Rectal smooth muscle tissue (tissue), 1 donor: ENCODE data around the gene OR1F1.

Experiments
- H3K27ac ChIP-seq: one replicate; pipeline ENCODE4 v1.7.0; 2013; ENCODE audit warnings: low read depth, low read length, inconsistent platforms
- H3K27me3 ChIP-seq: one replicate; pipeline ENCODE4 v1.7.0; 2013; ENCODE audit warnings: low read length; ENCODE audit not compliant: control insufficient read depth, insufficient read depth
- H3K36me3 ChIP-seq: one replicate; pipeline ENCODE4 v1.7.0; 2013; ENCODE audit warnings: low read length; ENCODE audit not compliant: control insufficient read depth, insufficient read depth
- H3K4me1 ChIP-seq: one replicate; pipeline ENCODE4 v1.7.0; 2013; ENCODE audit warnings: low read length; ENCODE audit not compliant: control insufficient read depth, insufficient read depth
- H3K4me3 ChIP-seq: one replicate; pipeline ENCODE4 v1.7.0; 2013; ENCODE audit warnings: low read length
- H3K9ac ChIP-seq: one replicate; pipeline ENCODE4 v1.7.0; 2013; ENCODE audit warnings: low read length

The OR1F1 gene

DNA sequence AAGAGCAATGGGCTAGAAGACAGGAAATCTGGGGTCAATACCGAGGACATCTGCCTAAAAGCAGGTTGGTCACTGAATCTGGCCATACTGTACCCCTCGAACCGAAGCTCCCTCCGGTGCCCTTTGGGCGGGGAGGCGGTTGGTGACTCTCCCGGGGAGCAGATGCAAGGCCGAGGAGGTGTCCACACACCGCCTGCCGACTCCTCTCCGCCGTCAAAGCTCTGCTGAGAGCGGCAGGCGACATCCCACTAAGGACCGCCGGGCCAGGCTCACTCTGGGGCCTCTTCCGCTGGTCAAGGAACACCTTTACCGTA, 46.5 kb downstream of the OR1F1 start:
- Histone ChIP-seq H3K27ac (peak overlapping the region; percentile 99), H3K4me1 (no peaks in the 10 kb centered on the region), H3K36me3 (peaks cover 24% of the 10 kb centered on the region), H3K4me3 (peak overlapping the region; percentile 92), H3K27me3 (no peaks in the 10 kb centered on the region), H3K9ac (peak overlapping the region; percentile 81)

DNA sequence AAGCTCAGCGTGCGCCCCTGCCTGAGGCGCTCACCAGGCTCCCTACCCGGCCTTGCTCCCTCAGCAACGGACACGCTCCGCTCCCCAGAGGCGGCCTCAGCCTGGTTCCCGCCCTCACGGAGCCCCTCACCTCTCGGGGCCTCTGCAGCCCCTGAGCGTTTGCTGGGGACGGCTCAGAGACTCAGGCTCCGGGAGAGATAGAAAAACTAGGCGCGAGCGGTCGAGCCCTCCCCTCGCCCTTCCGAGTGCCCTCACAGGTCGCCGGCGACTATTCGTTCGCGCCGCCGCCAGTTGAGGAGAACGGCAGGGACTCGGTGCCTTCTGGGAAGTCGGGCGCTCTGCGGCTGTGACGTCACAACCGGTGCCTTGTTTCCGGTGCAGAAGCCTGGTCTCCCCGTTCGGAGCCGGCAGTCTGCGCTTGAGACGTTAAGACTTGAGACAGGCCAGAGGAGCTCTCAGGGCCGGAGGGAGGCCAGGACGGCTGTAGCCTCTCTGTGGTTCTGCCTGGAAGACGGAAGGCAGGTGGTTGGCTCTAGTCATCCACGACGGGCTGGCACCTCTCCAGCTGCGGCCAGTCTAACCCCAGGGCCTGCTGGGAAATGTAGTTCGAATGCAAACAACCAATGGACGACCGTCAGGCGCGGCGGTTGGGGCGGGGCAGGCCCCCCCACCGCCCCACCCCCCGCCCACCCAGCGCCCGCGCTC, 47.0 kb downstream of the OR1F1 start, which contains the start of gene ZNF200:
Gene ZNF200 (minus strand): TSS at position 302 of the 705 bp plus-strand sequence. CDS start 1,403 bp downstream, outside the sequence.
- Histone ChIP-seq H3K4me3 (peak within 1 kb of the TSS; percentile 92), H3K36me3 (peaks cover 20% of the 10 kb centered on the region), H3K4me1 (no peaks in the 10 kb centered on the region), H3K27ac (peak within 1 kb of the TSS; percentile 99), H3K27me3 (no peaks in the 10 kb centered on the region), H3K9ac (peak within 1 kb of the TSS; percentile 99)

DNA sequence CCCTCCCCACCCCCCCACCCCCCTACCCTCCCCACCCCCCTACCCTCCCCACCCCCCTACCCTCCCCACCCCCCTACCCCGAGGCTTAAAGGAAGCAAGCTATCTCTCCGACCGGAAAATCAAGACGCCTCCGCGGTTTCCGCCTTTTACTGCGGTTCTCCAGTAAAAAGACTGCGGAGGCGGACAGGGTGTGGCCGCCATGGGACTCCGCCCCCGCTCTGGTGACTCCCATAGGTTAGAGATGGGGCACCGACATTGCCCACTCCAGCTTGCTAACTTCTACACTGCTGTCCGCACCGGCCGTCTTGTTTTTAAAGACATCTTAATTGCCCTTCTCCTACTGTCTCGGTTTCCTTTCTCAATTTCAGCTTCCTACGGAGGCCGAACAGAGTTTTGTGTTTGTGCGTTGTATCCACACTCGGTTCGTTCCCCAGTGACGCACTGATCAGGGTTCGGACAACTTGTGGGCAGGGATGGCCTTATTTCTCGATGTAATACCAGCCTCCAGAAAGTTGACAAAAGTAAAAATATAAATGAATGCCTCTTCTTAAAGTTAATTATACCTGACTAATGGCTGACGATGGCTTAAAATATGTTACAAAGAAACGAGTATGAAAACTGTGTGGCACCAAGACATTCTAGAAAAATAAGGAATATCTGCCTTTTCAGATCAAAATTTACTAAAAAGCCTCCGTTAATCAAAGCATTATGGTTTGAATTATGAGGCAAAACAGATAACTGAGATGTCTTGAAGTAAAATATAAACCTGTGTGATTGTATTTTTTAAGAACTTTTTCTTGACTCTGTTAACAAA, 48.1 kb downstream of the OR1F1 start:
- no peak overlapping the region for H3K27ac ChIP-seq
- no peak overlapping the region for H3K4me3 ChIP-seq
- no peaks in the 10 kb centered on the region for H3K27me3 ChIP-seq

DNA sequence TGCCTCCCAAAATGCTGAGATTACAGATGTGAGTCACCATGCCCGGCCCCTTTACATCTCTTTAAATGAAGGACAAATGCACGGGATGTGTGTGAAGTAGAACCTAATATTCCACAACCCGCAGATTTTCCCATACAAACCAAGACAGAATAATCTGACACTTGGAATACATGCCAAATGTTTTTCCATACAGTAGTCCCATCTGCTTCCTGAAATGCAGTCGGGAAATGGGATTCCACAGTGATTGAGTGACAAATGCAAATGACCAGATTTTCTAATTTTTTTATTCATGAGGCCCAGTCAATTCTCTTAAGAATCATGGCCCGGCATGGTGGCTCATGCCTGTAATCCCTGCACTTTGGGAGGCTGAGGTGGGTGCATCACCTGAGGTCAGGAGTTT, 53.8 kb downstream of the OR1F1 start:
- H3K4me3 ChIP-seq = no peak overlapping the region
- no peaks in the 10 kb centered on the region for H3K36me3 ChIP-seq
- no peaks in the 10 kb centered on the region for H3K4me1 ChIP-seq
- no peaks in the 10 kb centered on the region for H3K27me3 ChIP-seq
- no peak overlapping the region for H3K27ac ChIP-seq
- no peak overlapping the region for H3K9ac ChIP-seq

More for the DNA sequence above, 48.1 kb downstream of the OR1F1 start:
- Histone ChIP-seq H3K9ac (no peak overlapping the region), H3K4me1 (no peaks in the 10 kb centered on the region), H3K36me3 (peaks cover 14% of the 10 kb centered on the region)

DNA sequence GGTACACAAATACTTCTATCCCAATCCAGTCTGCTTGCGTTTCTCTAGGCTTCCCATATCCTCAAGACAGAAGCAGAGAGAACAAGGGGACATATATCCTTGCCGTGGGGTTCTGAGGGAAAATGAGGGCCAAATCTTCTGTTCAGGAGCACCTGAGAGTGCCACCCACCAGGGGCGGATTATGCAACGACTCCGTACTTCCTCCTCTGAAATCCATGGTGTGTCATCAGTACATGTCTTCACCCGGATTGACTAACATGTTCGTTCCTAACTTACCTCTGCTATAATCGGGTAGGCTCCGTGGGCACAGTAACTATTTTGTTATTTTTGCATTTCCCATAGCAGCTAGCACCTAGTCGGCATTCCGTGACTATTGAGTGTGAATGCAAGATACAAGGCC, 54.7 kb downstream of the OR1F1 start:
- Histone ChIP-seq H3K36me3 (no peaks in the 10 kb centered on the region), H3K27ac (no peak overlapping the region)

DNA sequence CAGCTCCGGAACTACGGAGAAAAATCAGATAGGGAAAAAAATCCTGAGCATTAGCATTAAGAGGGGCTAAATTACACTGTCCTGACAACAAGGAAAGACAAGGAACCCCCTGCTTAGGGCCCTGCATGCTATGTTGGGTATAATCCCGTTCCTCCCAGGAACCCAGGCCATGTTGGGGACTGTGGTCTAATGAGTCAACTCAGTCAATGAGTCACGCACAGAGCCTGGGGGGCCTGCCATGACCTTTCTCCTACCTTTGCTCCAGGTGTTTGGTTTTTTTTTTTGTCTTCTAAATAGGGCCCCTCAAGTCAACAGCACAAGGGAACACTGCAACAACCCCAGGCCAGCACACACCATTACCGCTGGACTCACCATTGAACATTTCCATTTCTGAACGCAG, 55.9 kb downstream of the OR1F1 start:
- Histone ChIP-seq H3K27ac (no peak overlapping the region), H3K36me3 (no peaks in the 10 kb centered on the region), H3K4me3 (no peak overlapping the region), H3K4me1 (no peaks in the 10 kb centered on the region), H3K27me3 (no peaks in the 10 kb centered on the region), H3K9ac (no peak overlapping the region)

More for the DNA sequence above, 54.7 kb downstream of the OR1F1 start:
- Histone ChIP-seq H3K4me1 (no peaks in the 10 kb centered on the region), H3K27me3 (no peaks in the 10 kb centered on the region), H3K9ac (no peak overlapping the region), H3K4me3 (no peak overlapping the region)

DNA sequence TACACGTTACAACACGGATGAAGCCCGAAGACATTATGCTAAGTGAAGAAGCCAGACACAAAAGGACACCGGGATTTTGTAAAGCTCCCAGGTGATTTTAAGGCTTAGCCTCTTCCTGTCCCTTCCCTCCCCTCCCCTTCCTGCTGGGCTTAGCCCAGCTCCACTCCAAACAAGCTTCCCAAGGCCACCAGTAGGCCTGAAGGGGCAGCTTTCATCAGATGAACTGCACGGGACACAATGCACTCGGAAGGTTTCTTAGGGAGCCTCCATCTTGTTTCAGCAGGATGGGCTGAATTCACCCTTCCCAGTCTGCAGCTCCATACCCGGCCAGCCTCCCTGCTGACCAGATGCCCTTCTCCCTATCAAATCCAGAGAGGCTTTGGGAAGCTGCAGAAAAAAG, 58.0 kb downstream of the OR1F1 start:
- H3K36me3 ChIP-seq = no peaks in the 10 kb centered on the region
- no peak overlapping the region for H3K27ac ChIP-seq
- H3K9ac ChIP-seq = no peak overlapping the region
- H3K27me3 ChIP-seq = no peaks in the 10 kb centered on the region
- H3K4me1 ChIP-seq = no peaks in the 10 kb centered on the region
- no peak overlapping the region for H3K4me3 ChIP-seq

DNA sequence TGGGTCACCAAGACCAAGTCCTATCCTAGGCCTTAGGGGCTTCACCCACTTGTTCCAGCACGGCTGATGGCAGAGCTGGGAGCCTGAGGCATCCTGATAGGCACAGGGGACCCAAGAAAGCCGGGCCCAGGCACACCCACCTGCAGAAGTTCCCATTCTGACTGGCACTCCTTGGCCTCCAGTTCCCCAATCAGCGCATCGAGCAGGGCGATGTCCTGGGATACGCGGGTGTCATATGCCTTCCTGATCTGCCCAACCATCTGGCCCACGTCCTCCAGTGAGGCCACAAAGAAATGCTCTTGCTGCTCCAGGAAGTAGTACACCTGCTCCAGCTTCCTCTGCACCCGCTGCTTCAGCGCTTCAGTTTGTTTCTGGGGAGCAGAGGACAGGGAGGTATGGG, 58.9 kb downstream of the OR1F1 start:
- no peaks in the 10 kb centered on the region for H3K27me3 ChIP-seq
- no peak overlapping the region for H3K9ac ChIP-seq
- H3K36me3 ChIP-seq = no peaks in the 10 kb centered on the region
- H3K4me1 ChIP-seq = no peaks in the 10 kb centered on the region
- H3K4me3 ChIP-seq = no peak overlapping the region
- no peak overlapping the region for H3K27ac ChIP-seq

DNA sequence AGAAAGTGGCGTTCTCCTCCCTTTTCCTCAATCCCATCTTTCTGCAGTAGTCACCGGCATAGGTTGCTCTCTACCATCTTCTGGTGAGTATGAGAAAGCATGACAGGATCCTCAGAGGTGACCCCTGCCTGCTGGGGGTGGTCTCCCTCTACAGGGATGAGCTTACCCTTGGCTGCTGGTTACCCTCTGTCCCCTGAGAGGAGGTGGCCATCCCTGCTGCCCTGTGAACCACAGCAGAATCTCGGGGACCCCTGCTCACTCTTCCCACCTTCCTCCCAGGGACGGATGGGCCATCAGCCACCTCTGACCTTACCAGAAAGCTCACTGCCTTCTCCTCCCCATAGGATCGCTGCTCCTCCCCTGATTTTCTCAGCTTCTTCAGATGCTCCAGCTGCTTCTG, 60.6 kb downstream of the OR1F1 start:
- H3K4me1 ChIP-seq = no peaks in the 10 kb centered on the region
- no peak overlapping the region for H3K4me3 ChIP-seq
- no peaks in the 10 kb centered on the region for H3K36me3 ChIP-seq
- no peak overlapping the region for H3K27ac ChIP-seq
- no peaks in the 10 kb centered on the region for H3K27me3 ChIP-seq
- no peak overlapping the region for H3K9ac ChIP-seq

DNA sequence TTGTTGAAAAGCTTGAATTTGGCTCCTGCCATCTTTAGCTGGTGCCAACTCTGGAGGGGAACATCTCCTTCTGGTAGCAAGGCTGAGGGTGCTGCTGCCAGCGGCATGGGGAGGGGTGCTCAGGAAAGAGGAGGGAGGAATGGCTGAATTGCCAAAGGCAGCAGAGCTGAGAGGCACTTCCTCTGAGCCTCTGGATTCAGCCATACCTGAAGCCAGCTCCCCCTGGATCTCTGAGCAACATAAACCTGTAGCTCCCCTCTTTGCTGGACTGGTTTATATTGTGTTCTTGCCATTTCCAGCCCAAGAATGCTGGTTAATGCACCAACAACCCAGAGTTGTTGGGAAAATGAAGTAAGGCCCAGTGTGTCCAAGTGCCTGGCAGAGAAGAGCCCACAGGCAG, 61.0 kb downstream of the OR1F1 start:
- H3K27ac ChIP-seq = no peak overlapping the region
- no peaks in the 10 kb centered on the region for H3K27me3 ChIP-seq

DNA sequence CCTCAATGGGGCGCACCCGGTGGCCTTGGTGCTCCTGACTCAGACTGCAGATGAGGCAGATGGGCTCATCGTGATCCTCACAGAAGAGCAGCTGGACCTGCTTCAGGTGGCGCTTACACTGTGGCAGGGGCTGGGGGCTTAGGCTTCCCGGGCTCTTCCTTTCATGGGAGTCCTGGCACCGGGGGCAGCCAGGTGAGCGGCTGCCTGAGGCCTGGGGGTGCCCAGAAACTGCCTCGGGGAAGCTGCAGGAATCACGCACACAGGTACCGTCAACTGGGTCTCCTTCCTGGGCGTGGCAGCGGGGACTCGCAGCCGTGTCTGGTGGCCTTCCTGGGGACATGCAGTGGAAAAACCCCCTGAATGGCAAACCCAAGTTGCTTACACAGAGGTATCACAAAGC, 61.4 kb downstream of the OR1F1 start:
- no peak overlapping the region for H3K9ac ChIP-seq
- H3K36me3 ChIP-seq = no peaks in the 10 kb centered on the region
- H3K4me3 ChIP-seq = no peak overlapping the region
- H3K27me3 ChIP-seq = no peaks in the 10 kb centered on the region
- no peaks in the 10 kb centered on the region for H3K4me1 ChIP-seq
- H3K27ac ChIP-seq = no peak overlapping the region

More for the DNA sequence above, 61.0 kb downstream of the OR1F1 start:
- Histone ChIP-seq H3K4me3 (no peak overlapping the region), H3K36me3 (no peaks in the 10 kb centered on the region), H3K4me1 (no peaks in the 10 kb centered on the region), H3K9ac (no peak overlapping the region)

DNA sequence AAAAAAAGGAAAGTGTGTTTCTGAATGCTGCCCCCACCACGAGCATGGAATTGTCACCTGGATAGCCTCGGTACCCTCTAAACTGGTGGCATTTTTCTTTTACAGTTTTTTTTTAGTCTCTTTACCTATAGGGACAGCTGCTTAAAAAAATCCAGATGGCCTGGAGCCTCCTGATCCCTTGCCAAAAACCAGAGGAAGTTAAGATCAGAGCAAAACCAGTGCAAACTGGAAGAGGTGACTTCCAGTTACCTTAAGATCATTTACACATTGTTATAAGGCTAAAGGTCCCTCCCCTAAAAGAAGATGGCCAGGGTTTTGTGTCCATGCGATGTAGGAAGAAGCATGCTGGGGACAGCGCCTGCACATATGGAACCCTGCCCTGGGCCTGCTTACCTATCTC, 65.0 kb downstream of the OR1F1 start:
- H3K27me3 ChIP-seq = no peaks in the 10 kb centered on the region
- no peaks in the 10 kb centered on the region for H3K36me3 ChIP-seq
- H3K9ac ChIP-seq = no peak overlapping the region
- no peak overlapping the region for H3K4me3 ChIP-seq
- H3K27ac ChIP-seq = no peak overlapping the region
- no peaks in the 10 kb centered on the region for H3K4me1 ChIP-seq

DNA sequence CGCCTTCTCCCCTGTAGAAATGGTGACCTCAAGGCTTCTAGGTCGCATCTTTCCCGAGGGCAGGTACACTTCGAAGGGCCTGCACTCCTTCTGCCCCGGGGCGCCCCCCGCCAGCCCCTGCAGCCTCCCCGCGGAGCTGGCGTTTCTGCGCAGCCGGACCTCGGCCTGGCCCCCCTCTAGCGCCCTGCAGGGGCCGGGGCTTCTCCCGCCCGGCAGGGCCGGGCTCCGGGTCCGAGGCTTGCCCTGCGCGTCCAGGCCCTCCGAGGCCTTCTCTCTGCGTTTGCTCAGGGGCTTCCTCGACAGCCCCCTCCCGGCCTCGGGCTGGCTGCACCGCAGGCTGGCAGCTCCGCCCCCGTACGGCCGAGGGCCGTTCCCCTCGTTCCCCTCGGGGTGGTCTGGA, 66.3 kb downstream of the OR1F1 start:
- H3K9ac ChIP-seq = no peak overlapping the region
- H3K4me3 ChIP-seq = no peak overlapping the region
- H3K27me3 ChIP-seq = no peaks in the 10 kb centered on the region
- H3K4me1 ChIP-seq = no peaks in the 10 kb centered on the region
- no peaks in the 10 kb centered on the region for H3K36me3 ChIP-seq
- no peak overlapping the region for H3K27ac ChIP-seq
